Raji (cell line): ENCODE measurements around the gene CD1D.

Experiments used
- POLR2A ChIP-seq: IDR thresholded peaks from 2 replicates; pipeline ENCODE4 v1.6.1; 2011; ENCODE audit warnings: low read depth, low read length, control low read depth; ENCODE audit not compliant: insufficient read depth

Gene CD1D

GRCh38 chr1:158155673-158156072 is 25.0 kb upstream of the CD1D start:
- TF ChIP-seq POLR2A = no peak

- TF ChIP-seq POLR2A = no peak
Measured at GRCh38 chr1:158159597-158159996, 21.1 kb upstream of the CD1D start.

- no peak for TF ChIP-seq POLR2A
Measured at GRCh38 chr1:158161446-158161845, 19.2 kb upstream of the CD1D start.

GRCh38 chr1:158163000-158163947 is 17.4 kb upstream of the CD1D start:
- TF ChIP-seq POLR2A = no peak

- no peak for TF ChIP-seq POLR2A
Measured at GRCh38 chr1:158169105-158169504, 11.6 kb upstream of the CD1D start.

GRCh38 chr1:158176399-158176798 is 4.3 kb upstream of the CD1D start:
- TF ChIP-seq POLR2A = no peak

- no peak for TF ChIP-seq POLR2A
Measured at GRCh38 chr1:158177700-158178450, 2.8 kb upstream of the CD1D start.

- TF ChIP-seq POLR2A = no peak
Measured at GRCh38 chr1:158179301-158180041, 1.2 kb upstream of the CD1D start.

- no peak for TF ChIP-seq POLR2A
Measured at GRCh38 chr1:158181577-158181922, 855 bp downstream of the CD1D start.

GRCh38 chr1:158185770-158186169 is 5.1 kb downstream of the CD1D start:
- no peak for TF ChIP-seq POLR2A

GRCh38 chr1:158186180-158186579 is 5.5 kb downstream of the CD1D start:
- TF ChIP-seq POLR2A = no peak

GRCh38 chr1:158188611-158189010 is 7.9 kb downstream of the CD1D start:
- TF ChIP-seq POLR2A = no peak

- no peak for TF ChIP-seq POLR2A
Measured at GRCh38 chr1:158189624-158190023, 8.9 kb downstream of the CD1D start.

GRCh38 chr1:158191299-158191698 is 10.6 kb downstream of the CD1D start:
- TF ChIP-seq POLR2A = no peak

- TF ChIP-seq POLR2A = no peak
Measured at GRCh38 chr1:158196461-158196860, 15.8 kb downstream of the CD1D start.
